NOMO-1 (cell line): ENCODE results near the gene KANSL1.
"Not testable (repeated sequence)": the region's sequence is repeated elsewhere in the genome, so short reads cannot be mapped to it uniquely, and the experiment has no call there.

Experiments used
- DNase-seq, 2 experiments: peaks; one replicate each; lab custom pipeline; 2025; ENCODE audit not compliant: unreplicated experiment in 2 of 2; lab: John Stamatoyannopoulos, UW

Gene KANSL1

GRCh38 chr17:46120078-46120477, 73.2 kb downstream of the KANSL1 start:
- no peak for DNase-seq

GRCh38 chr17:46118964-46119363, 74.3 kb downstream of the KANSL1 start:
- no peak for DNase-seq

- no peak for DNase-seq
These were observed 75.2 kb downstream of the KANSL1 start for GRCh38 chr17:46117850-46118696.

- DNase-seq: no peak
These were observed 76.1 kb downstream of the KANSL1 start for GRCh38 chr17:46117117-46117516.

- DNase-seq: no peak
These were observed 77.5 kb downstream of the KANSL1 start for GRCh38 chr17:46115699-46116098.

GRCh38 chr17:46111236-46111635, 82.0 kb downstream of the KANSL1 start:
- DNase-seq: not testable (repeated sequence)

- no peak for DNase-seq
These were observed 83.0 kb downstream of the KANSL1 start for GRCh38 chr17:46110219-46110618.

- no peak for DNase-seq
These were observed 83.5 kb downstream of the KANSL1 start for GRCh38 chr17:46109603-46110189.

- no peak for DNase-seq
These were observed 84.6 kb downstream of the KANSL1 start for GRCh38 chr17:46108550-46109110.

GRCh38 chr17:46108120-46108519, 85.1 kb downstream of the KANSL1 start:
- DNase-seq: no peak

GRCh38 chr17:46106966-46107644, 86.1 kb downstream of the KANSL1 start:
- no peak for DNase-seq

GRCh38 chr17:46102806-46103205, 90.4 kb downstream of the KANSL1 start:
- not testable (repeated sequence) for DNase-seq

GRCh38 chr17:46101785-46102617, 91.2 kb downstream of the KANSL1 start:
- not testable (repeated sequence) for DNase-seq

- DNase-seq: no peak
These were observed 92.6 kb downstream of the KANSL1 start for GRCh38 chr17:46100590-46100989.

- no peak for DNase-seq
These were observed 93.4 kb downstream of the KANSL1 start for GRCh38 chr17:46099865-46100264.

GRCh38 chr17:46097497-46097896, 95.7 kb downstream of the KANSL1 start:
- DNase-seq: no peak

GRCh38 chr17:46092991-46093390, 100.2 kb downstream of the KANSL1 start:
- no peak for DNase-seq

- DNase-seq: no peak
These were observed 102.4 kb downstream of the KANSL1 start for GRCh38 chr17:46090871-46091270.

GRCh38 chr17:46089389-46089965, 103.8 kb downstream of the KANSL1 start:
- DNase-seq: no peak

- no peak for DNase-seq
These were observed 104.6 kb downstream of the KANSL1 start for GRCh38 chr17:46088595-46088994.
